Measurements from ENCODE around the gene HMBS.
A peak's percentile ranks its signal among the peaks of the same experiment; 100 is the strongest.
"Not testable (repeated sequence)": the region's sequence is repeated elsewhere in the genome, so short reads cannot be mapped to it uniquely, and the experiment has no call there.

The HMBS gene

GRCh38 chr11:119121811-119122124 is 37.1 kb downstream of the HMBS start:
- DNase-seq = no peak

GRCh38 chr11:119125821-119126220 is 41.1 kb downstream of the HMBS start:
- DNase-seq = no peak

- no peak for DNase-seq
Observed at GRCh38 chr11:119126675-119127268, 42.1 kb downstream of the HMBS start.

- peak; percentile 61 for DNase-seq
Observed at GRCh38 chr11:119130662-119131061, 46.0 kb downstream of the HMBS start.

DNA sequence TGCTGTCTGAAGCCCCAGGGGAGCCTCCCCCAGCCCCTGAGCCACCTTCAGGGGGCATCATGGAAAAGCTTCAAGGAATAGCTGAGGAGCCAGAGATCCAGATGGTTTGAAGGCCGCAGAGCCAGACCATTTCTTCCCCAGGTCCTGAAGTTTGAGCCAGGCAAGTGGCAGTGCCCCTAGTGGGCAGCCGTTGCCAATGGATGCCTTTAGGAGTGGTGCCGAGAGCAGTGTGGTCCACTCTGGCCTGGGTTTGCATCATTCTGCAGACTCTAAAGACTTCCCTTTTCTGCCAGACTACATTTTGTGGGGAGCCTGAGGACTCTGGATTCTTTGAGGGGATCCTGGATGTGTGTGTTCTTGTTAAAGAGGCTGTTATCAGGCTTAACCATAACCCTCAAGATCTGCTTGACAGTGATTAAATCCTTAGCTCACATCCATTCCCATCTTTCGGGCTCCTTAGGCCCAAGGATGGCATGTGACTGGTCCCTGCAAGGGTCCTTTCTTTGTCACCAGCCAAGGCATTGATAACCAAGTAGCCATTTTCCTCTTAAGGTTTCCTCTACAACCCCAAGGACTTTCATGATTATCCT is 49.8 kb downstream of the HMBS start:
- no peak for DNase-seq

GRCh38 chr11:119139276-119139675 is 54.6 kb downstream of the HMBS start:
- not testable (repeated sequence) for DNase-seq
